GM21825 (cell line): ENCODE results near the gene TMEM41B.
"Not testable (repeated sequence)": the region's sequence is repeated elsewhere in the genome, so short reads cannot be mapped to it uniquely, and the experiment has no call there.

ENCODE experiments used
- ATAC-seq: cut with Tn5 transposase; IDR thresholded peaks from one replicate; pipeline ENCODE4 v1.9.1; 2021; ENCODE audit warnings: mild to moderate bottlenecking, moderate library complexity; ENCODE audit not compliant: unreplicated experiment

Gene TMEM41B

DNA sequence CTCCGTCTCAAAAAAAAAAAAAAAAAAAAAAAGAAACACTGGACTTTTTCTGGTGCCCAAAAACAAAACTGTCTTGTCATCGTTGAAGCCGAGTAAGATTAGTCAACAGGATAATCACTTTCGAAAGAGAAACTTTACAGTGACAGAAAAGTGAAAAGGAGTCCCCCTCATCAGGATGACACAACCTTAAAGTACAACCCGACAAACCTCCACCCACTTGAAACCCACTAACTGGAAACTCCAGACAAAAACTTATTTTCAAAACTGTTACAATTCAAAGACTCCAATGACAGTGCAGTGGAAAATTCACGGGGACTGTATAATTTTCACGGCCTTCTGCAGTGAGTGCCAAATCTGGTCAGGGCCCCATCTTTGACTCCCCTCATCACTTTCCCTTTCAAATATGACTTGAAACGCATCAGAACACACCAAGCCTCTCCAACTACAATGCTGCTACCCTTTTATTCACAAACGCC is 50.5 kb downstream of the TMEM41B start:
- ATAC-seq, result peak; percentile 60

GRCh38 chr11:9260838-9261146 is 53.6 kb downstream of the TMEM41B start:
- not testable (repeated sequence) for ATAC-seq

- ATAC-seq, result no peak
Measured at GRCh38 chr11:9259981-9260837, 54.2 kb downstream of the TMEM41B start.

DNA sequence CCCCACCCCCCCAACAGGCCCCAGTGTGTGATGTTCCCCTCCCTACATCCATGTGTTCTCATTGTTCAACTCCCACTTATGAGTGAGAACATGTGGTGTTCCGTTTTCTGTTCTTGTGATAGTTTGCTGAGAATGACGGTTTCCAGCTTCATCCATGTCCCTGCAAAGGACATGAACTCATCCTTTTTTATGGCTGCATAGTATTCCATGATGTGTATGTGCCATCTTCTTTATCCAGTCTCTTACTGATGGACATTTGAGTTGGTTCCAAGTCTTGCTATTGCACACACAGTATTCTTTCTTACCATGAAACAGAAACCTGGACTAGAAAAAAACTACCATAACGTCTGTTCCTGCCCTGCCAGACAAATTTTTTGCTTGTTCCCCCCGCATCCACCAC is 56.1 kb downstream of the TMEM41B start:
- ATAC-seq, result not testable (repeated sequence)

DNA sequence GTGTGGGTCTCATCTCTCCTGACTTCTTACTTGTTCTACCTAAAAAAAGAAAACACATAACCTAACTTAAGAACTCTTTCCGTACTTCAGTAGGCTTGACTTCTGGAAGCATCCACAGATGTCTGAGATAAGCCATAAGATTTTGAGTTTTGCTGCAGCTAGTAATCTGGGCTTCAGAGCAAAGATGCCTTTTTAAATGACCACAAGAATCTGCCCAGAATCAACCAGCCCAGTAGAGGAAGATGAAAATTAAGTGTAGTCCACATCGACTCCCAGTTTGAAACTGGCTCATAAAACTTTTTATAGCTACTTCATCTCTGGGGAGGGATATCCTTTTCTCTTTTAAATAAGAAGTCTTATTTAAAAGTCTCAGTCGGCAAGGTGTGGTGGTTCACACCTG is 60.0 kb downstream of the TMEM41B start:
- no peak for ATAC-seq

GRCh38 chr11:9253086-9253485 is 61.3 kb downstream of the TMEM41B start:
- ATAC-seq, result no peak

DNA sequence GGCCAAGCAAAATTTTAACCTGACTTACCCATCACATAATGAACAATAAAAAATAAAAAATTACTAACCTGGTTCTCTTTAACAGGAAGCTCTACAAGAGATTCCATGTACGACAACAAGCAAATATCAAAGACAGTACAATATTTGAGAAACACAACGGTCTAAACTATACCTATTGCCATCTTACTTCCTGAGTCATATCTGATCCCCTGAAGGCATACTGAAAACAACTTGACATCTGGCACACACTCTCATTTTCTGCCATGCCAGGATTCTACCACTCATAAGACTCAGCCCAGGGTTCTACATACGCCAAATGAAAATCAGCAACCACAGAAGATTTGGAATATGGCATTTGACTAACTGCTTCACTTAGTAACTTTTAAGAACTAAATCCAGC is 63.1 kb downstream of the TMEM41B start:
- ATAC-seq, result no peak

DNA sequence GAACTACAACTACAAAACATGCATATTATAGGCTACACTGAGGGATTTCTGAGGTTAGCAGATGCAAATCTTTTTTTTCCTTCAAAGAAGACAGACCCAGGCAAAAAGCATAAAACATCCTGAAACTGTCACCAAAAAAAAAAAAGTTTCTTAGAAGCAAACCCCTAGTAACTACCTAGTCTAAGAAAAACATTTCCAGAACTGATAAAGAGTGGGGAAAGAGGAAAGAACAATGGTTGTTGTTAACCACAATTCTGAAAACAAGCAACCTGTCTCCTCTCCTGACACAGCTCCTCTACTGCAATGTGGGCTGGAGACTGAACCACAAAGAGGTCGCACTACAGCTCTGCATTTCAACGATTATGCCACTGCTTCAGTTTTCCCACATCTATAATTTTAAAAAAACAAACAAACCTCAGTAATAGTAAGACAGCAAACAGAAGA is 64.2 kb downstream of the TMEM41B start:
- ATAC-seq, result peak; percentile 62

DNA sequence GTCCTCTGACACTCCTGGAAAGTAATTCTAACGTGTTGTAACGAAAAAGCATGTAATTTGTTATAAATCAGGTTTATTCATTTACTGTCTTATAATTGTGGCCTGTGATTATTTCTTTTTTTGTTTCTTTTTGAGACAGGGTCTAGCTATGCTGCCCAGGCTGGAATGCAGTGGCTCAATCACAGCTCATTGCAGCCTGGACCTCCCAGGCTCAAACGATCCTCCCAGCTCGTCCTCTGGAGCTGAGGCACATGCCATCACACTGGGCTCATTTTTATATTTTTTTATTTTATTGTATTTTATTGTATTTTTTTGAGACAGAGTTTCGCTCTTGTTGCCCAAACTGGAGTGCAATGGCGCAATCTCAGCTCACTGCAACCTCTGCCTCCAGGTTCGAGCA is 65.1 kb downstream of the TMEM41B start:
- no peak for ATAC-seq

DNA sequence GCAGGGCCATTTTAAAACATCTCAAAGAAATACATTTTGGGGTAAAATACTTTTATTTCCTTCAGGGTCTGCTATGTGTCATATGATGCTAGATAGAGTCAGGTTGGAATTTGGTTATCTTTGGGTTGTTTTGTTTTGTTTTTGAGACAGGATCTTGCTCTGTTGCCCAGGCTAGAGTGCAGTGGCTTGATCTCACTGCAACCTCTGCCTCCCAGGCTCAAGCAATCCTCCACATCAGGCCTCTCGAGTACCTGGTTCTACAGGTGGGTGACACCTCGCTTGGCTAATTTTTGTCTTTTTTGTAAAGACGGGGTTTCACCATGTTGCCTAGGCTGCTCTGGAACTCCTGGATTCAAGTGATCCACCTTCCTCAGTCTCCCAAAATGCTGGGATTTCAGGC is 66.5 kb downstream of the TMEM41B start:
- ATAC-seq, result no peak

DNA sequence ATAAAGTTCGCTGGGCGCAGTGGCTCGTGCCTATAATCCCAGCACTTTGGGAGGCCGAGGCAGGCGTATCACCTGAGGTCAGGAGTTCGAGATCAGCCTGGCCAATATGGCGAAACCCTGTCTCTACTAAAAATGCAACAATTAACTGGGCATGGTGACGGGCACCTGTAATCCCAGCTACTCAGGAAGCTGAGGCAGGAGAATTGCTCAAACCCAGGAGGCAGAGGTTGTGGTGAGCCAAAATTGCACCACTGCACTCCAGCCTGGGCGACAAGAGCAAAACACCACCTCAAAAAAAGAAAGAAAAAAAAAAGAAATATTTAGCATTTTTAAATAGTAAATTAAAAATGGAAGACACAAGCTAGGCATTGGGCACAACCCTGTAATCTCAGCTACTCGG is 78.2 kb downstream of the TMEM41B start:
- not testable (repeated sequence) for ATAC-seq

DNA sequence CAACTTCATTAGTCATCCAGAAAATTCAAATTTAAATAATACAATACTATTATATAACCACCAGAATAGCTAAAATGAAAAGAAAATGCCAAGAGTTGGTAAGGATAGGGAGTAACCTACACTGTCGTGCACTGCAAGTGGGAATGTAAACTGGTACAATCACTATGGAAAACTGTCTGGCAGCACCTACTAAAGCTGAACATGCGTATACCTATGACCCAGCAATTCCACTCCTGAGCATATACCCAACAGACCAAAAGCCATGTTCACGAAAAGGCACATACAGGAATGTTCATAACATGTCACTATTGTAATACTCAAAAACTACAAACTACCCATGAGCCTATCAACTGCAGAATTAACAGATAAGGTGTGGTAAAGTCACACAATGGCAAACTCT is 81.9 kb downstream of the TMEM41B start:
- no peak for ATAC-seq

- no peak for ATAC-seq
Measured at GRCh38 chr11:9231848-9232177, 82.6 kb downstream of the TMEM41B start.
